Fibroblast of lung (primary cell): ENCODE results near the gene TNFRSF9. TPM values are rescaled to one million over a fixed set of nuclear protein-coding genes. Genes with fewer than 3 reads are reported as not detected.
"Not testable (repeated sequence)": the region's sequence is repeated elsewhere in the genome, so short reads cannot be mapped to it uniquely, and the experiment has no call there.

Experiments used
- DNase-seq, 2 donors: peaks; one replicate each; pipeline versions ENCODE4 v3.0.0 to v3.0.0-alpha.2; 2010; ENCODE audit warnings: low read depth in 2 of 2
- H2AFZ ChIP-seq: 2 replicates; pipeline ENCODE4 v1.5.1; 2012; ENCODE audit warnings: low read length, control low read depth, inconsistent platforms
- H3K27ac ChIP-seq: 2 replicates; pipeline ENCODE4 v1.5.1; 2011; ENCODE audit warnings: low read length, control low read depth; ENCODE audit not compliant: insufficient read depth
- H3K27me3 ChIP-seq: 2 replicates; pipeline ENCODE4 v1.5.1; 2011; ENCODE audit warnings: mild to moderate bottlenecking, low read length; ENCODE audit not compliant: control insufficient read depth, insufficient read depth
- H3K36me3 ChIP-seq: 2 replicates; pipeline ENCODE4 v1.5.1; 2011; ENCODE audit warnings: low read length; ENCODE audit not compliant: control insufficient read depth, insufficient read depth
- H3K4me1 ChIP-seq: 2 replicates; pipeline ENCODE4 v1.5.1; 2011; ENCODE audit warnings: low read length; ENCODE audit not compliant: control insufficient read depth, insufficient read depth; ENCODE audit errors: extremely low read depth
- H3K4me2 ChIP-seq: 2 replicates; pipeline ENCODE4 v1.5.1; 2011; ENCODE audit warnings: low read length, control low read depth; ENCODE audit not compliant: insufficient read depth; ENCODE audit errors: extremely low read depth
- H3K4me3 ChIP-seq, 4 experiments: fragments of 200-600 bp in 1 of 4; sonication (generic) in 1 of 4; replicated peaks in 1 of 4; 2 replicates each; pipeline ENCODE4 v1.5.1; 2011 to 2016; ENCODE audit warnings: low read length in 4 of 4, low read depth in 3 of 4, mild to moderate bottlenecking in 3 of 4, control low read depth in 2 of 4, inconsistent platforms in 1 of 4, mixed read lengths in 1 of 4; ENCODE audit not compliant: insufficient read depth in 1 of 4; ENCODE audit errors: control extremely low read depth in 1 of 4
- H3K79me2 ChIP-seq: 2 replicates; pipeline ENCODE4 v1.5.1; 2012; ENCODE audit warnings: mild to moderate bottlenecking, low read length, inconsistent platforms; ENCODE audit not compliant: control insufficient read depth, insufficient read depth
- H3K9ac ChIP-seq: 2 replicates; pipeline ENCODE4 v1.5.1; 2011; ENCODE audit warnings: mild to moderate bottlenecking, low read length, control low read depth; ENCODE audit not compliant: insufficient read depth
- H3K9me3 ChIP-seq: 2 replicates; pipeline ENCODE4 v1.5.1; 2012; ENCODE audit warnings: low read depth, low read length; ENCODE audit not compliant: control insufficient read depth, insufficient read depth
- H4K20me1 ChIP-seq: 2 replicates; pipeline ENCODE4 v1.5.1; 2011; ENCODE audit warnings: low read length; ENCODE audit not compliant: control insufficient read depth, insufficient read depth; ENCODE audit errors: extremely low read depth
- EZH2 ChIP-seq: IDR thresholded peaks from 2 replicates; pipeline ENCODE4 v1.5.1; 2012; ENCODE audit warnings: low read length, control low read depth, mild to moderate bottlenecking; ENCODE audit errors: missing control alignments
- polyA plus RNA-seq, 2 donors: library from polyadenylated mRNA; depleted of rRNA in 1 of 2; stranded (reverse) in 1 of 2; unstranded in 1 of 2; fragments of >200 nt; gene quantifications; 2 replicates each; pipeline ENCODE4 v1.2.1, GENCODE V29; 2011 to 2012; ENCODE audit warnings: missing spikeins in 1 of 2
- total RNA-seq: library from RNA; depleted of rRNA; stranded (reverse); fragments of >200 nt; gene quantifications from 2 replicates; pipeline ENCODE4 v1.2.1, GENCODE V29; 2014
- TF ChIP-seq, protein P1 (sequence below), 2 donors: IDR thresholded peaks in 1 of 2; conservative IDR thresholded peaks in 1 of 2; 1 replicate in 1 of 2; 2 replicates in 1 of 2; pipeline ENCODE4 v1.5.1; 2011 to 2012; ENCODE audit warnings: low read length in 2 of 2, control low read depth in 1 of 2, inconsistent platforms in 1 of 2, low read depth in 1 of 2, mild to moderate bottlenecking in 1 of 2

The TNFRSF9 gene
- total and polyA plus RNA-seq, 2 donors (not counting 1 experiment from before 2014, with no cell fraction given) = 0.02 TPM; not detected in 1

- H3K4me2 ChIP-seq = no peak overlapping the region
- no peak overlapping the region for H3K4me3 ChIP-seq
- no peak overlapping the region for H2AFZ ChIP-seq
- H3K27me3 ChIP-seq = no peaks in the 10 kb centered on the region
- H3K4me1 ChIP-seq = no peaks in the 10 kb centered on the region
- H3K79me2 ChIP-seq = no peaks in the 10 kb centered on the region
- TF ChIP-seq, protein P1, sequence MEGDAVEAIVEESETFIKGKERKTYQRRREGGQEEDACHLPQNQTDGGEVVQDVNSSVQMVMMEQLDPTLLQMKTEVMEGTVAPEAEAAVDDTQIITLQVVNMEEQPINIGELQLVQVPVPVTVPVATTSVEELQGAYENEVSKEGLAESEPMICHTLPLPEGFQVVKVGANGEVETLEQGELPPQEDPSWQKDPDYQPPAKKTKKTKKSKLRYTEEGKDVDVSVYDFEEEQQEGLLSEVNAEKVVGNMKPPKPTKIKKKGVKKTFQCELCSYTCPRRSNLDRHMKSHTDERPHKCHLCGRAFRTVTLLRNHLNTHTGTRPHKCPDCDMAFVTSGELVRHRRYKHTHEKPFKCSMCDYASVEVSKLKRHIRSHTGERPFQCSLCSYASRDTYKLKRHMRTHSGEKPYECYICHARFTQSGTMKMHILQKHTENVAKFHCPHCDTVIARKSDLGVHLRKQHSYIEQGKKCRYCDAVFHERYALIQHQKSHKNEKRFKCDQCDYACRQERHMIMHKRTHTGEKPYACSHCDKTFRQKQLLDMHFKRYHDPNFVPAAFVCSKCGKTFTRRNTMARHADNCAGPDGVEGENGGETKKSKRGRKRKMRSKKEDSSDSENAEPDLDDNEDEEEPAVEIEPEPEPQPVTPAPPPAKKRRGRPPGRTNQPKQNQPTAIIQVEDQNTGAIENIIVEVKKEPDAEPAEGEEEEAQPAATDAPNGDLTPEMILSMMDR (conservative IDR thresholded peaks at IDR 0.05 in 1 of 2, IDR thresholded peaks at IDR 0.05 in 1 of 2; ENCODE audit: low read depth in 1 of 2, low read length in 2 of 2) = no peak
- TF ChIP-seq EZH2 = no peak
- DNase-seq = peak in 1 of 2 donors; percentile 77
- no peak overlapping the region for H3K27ac ChIP-seq
- H3K36me3 ChIP-seq = no peaks in the 10 kb centered on the region
- H4K20me1 ChIP-seq = no peaks in the 10 kb centered on the region
- no peak overlapping the region for H3K9ac ChIP-seq
- no peaks in the 10 kb centered on the region for H3K9me3 ChIP-seq
Measured at GRCh38 chr1:7921796-7922195, 18.8 kb downstream of the TNFRSF9 start.

GRCh38 chr1:7919880-7920279 is 20.8 kb downstream of the TNFRSF9 start:
- Histone ChIP-seq H3K36me3 (no peaks in the 10 kb centered on the region), H3K27ac (no peak overlapping the region), H3K27me3 (peaks cover 3% of the 10 kb centered on the region), H3K4me2 (no peak overlapping the region), H3K4me1 (no peaks in the 10 kb centered on the region), H2AFZ (no peak overlapping the region), H3K9ac (no peak overlapping the region), H3K79me2 (no peaks in the 10 kb centered on the region), H4K20me1 (no peaks in the 10 kb centered on the region), H3K4me3 (no peak overlapping the region), H3K9me3 (no peaks in the 10 kb centered on the region)
- no peak for TF ChIP-seq EZH2
- DNase-seq = no peak

DNA sequence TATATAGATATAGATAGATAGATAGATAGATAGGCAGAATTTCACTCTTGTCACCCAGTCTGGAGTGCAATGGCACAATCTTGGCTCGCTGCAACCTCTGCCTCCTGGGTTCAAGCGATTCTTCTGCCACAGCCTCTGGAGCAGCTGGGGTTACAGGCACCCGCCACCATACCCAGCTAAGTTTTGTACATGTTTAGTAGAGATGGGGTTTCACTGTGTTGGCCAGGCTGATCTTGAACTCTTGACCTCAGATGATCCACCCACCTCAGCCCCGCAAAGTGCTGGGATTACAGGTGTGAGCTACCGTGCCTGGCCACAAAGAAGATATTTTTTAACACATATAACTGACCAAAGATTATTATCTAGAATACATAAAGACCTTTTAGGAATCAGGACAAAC is 22.7 kb downstream of the TNFRSF9 start:
- H3K9me3 ChIP-seq, H4K20me1 ChIP-seq, H3K27ac ChIP-seq, DNase-seq, H3K4me3 ChIP-seq, H3K79me2 ChIP-seq, H3K9ac ChIP-seq, H3K4me2 ChIP-seq, H3K4me1 ChIP-seq, H3K36me3 ChIP-seq, H2AFZ ChIP-seq, H3K27me3 ChIP-seq: not testable (repeated sequence)

DNA sequence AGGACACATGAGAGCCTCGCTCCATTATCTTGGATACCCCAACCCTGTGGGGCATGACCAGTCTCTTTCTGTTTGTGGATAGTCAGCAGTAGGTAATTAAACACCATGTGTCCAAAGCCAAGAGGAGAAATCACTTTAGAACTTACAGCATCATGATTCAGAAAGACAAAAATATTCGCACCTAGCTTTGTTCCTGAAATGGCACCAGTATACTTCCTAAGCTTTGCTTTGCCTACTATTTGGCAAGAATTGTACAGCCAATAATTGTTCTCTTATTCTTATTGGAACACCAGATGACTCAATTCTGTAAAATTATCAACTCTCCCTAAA is 24.2 kb downstream of the TNFRSF9 start:
- no peaks in the 10 kb centered on the region for H3K36me3 ChIP-seq
- H3K79me2 ChIP-seq = no peaks in the 10 kb centered on the region
- TF ChIP-seq, protein P1 (conservative IDR thresholded peaks at IDR 0.05 in 1 of 2, IDR thresholded peaks at IDR 0.05 in 1 of 2; ENCODE audit: low read depth in 1 of 2, low read length in 2 of 2) = no peak
- TF ChIP-seq EZH2 = no peak
- DNase-seq = no peak
- H3K27ac ChIP-seq = no peak overlapping the region
- peaks cover 5% of the 10 kb centered on the region for H3K27me3 ChIP-seq
- H3K9me3 ChIP-seq = no peaks in the 10 kb centered on the region
- no peaks in the 10 kb centered on the region for H4K20me1 ChIP-seq
- no peak overlapping the region for H2AFZ ChIP-seq
- H3K4me1 ChIP-seq = no peaks in the 10 kb centered on the region
- no peak overlapping the region for H3K4me3 ChIP-seq
- no peak overlapping the region for H3K9ac ChIP-seq
- H3K4me2 ChIP-seq = no peak overlapping the region
